Measurements from ENCODE around the gene ZNF536. TPM values are rescaled to one million over a fixed set of nuclear protein-coding genes. Genes with fewer than 3 reads are reported as not detected.

ZNF536 gene
- polyA plus RNA-seq, 1 of the 3 experiments (the other 2 are of a cell fraction): 0.41 TPM

DNA sequence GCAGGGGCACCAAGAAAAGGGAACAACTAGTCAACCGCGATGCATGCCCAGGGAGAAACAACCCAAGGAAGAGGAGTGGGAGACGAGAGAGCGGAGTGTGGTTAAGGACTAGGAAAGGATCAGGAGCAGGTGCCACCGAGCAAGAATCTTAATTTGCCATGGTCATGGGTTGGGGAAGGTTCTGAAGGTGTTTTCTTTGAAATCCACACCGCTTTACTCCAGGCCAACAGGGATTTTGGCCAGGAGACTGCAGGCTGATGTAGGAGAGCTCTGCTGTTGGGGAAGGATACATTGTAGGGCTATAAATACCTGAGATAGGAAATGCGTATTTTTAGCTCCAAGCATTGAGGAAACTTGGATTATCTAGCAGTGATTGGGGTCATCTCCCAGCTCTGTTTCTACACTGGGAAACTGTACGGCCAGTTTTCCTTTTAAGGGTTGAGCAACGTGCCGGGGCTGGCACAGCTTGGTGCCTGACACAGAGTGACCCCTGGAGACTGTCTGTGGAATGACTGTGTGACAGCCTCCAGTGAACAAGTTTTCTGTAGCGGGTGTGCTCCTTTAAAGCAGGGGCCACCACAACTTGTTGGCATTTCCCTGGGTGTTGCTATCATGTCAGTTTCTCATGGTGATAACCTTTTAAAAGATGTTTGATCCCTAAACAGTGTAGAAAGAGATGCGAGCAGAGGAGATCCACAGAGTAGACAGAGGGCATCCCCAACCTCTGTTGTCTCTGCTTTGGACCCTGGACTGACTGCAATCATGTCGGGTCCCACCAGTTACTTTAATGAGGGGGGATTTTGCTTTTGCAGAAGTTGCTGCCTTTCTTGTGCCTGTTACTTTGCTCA, 34.3 kb downstream of the ZNF536 start (continued):
- TF ChIP-seq RCOR1 (IDR thresholded peaks at IDR 0.05; ENCODE audit: low read length) (no peak), YY1 (IDR thresholded peaks at IDR 0.05; ENCODE audit: low read depth) (no peak), EZH2phosphoT487 (IDR thresholded peaks at IDR 0.05; ENCODE audit: borderline replicate concordance, low read depth) (no peak)
- TF ChIP-seq, protein P1, sequence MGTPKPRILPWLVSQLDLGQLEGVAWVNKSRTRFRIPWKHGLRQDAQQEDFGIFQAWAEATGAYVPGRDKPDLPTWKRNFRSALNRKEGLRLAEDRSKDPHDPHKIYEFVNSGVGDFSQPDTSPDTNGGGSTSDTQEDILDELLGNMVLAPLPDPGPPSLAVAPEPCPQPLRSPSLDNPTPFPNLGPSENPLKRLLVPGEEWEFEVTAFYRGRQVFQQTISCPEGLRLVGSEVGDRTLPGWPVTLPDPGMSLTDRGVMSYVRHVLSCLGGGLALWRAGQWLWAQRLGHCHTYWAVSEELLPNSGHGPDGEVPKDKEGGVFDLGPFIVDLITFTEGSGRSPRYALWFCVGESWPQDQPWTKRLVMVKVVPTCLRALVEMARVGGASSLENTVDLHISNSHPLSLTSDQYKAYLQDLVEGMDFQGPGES (IDR thresholded peaks at IDR 0.05; ENCODE audit: low read depth, low read length): no peak

GRCh38 chr19:30407068-30407709, 35.0 kb downstream of the ZNF536 start:
- H2AFZ ChIP-seq (ENCODE audit: low read depth): no peak overlapping the region
- no peaks in the 10 kb centered on the region for H3K36me3 ChIP-seq (replicated peaks in 1 of 2; ENCODE audit: control insufficient read depth in 1 of 2, insufficient read depth in 2 of 2, low read length in 1 of 2)
- H3K9me2 ChIP-seq: no peaks in the 10 kb centered on the region
- H3K27me3 ChIP-seq (ENCODE audit: insufficient read depth): no peaks in the 10 kb centered on the region
- no peak overlapping the region for H3K4me3 ChIP-seq (ENCODE audit: low read depth in 2 of 2, low read length in 1 of 2)
- ChIA-PET POLR2A (no interaction called here), CTCF (interaction anchor here (1.4 to 1.7 kb wide), 3 partner anchors 9 to 17 kb away, joined by 3 to 8 read pairs (median 4); no protein-coding TSS in a partner anchor)
- no peak overlapping the region for H3K4me2 ChIP-seq
- no peak for DNase-seq
- no peaks in the 10 kb centered on the region; a peak in 1 of 4 replicates for H3K4me1 ChIP-seq (ENCODE audit: control insufficient read depth in 1 of 2, insufficient read depth in 2 of 2, low read depth in 1 of 2, low read length in 1 of 2)
- no peak overlapping the region for H3K9ac ChIP-seq
- no peaks in the 10 kb centered on the region for H4K20me1 ChIP-seq (ENCODE audit: insufficient read depth)
- 26% methylated on average over 3 of the region's 8 CpGs for WGBS (ENCODE audit: low lambda C conversion rate)
- no peaks in the 10 kb centered on the region for H3F3A ChIP-seq (replicated peaks; ENCODE audit: insufficient read depth)
- H3K9me3 ChIP-seq: no peaks in the 10 kb centered on the region
- H3K79me2 ChIP-seq (ENCODE audit: insufficient read depth): no peaks in the 10 kb centered on the region
- TF ChIP-seq TCF12 (IDR thresholded peaks at IDR 0.05) (no peak), GABPA (IDR thresholded peaks at IDR 0.05; ENCODE audit: low read depth) (no peak), CHD2 (IDR thresholded peaks at IDR 0.05; ENCODE audit: low read length, partially characterized antibody) (no peak), MEF2A (IDR thresholded peaks at IDR 0.05; ENCODE audit: borderline replicate concordance, low read depth) (no peak), NRF1 (IDR thresholded peaks at IDR 0.05; ENCODE audit: low read depth, low read length) (no peak), TAF1 (IDR thresholded peaks at IDR 0.05; ENCODE audit: borderline replicate concordance, low read depth, low read length) (no peak), EP300 (IDR thresholded peaks at IDR 0.05; ENCODE audit: borderline replicate concordance in 1 of 2, low read depth in 1 of 2, low read length in 1 of 2) (no peak), MXI1 (IDR thresholded peaks at IDR 0.05; ENCODE audit: low read depth, low read length) (no peak), FOSL2 (IDR thresholded peaks at IDR 0.05; ENCODE audit: borderline replicate concordance, low read depth) (no peak), RCOR1 (IDR thresholded peaks at IDR 0.05; ENCODE audit: low read length) (no peak), FOXM1 (IDR thresholded peaks at IDR 0.05; ENCODE audit: low read depth) (no peak), SMC3 (IDR thresholded peaks at IDR 0.05; ENCODE audit: low read depth, low read length) (no peak), EZH2phosphoT487 (IDR thresholded peaks at IDR 0.05; ENCODE audit: borderline replicate concordance, low read depth) (no peak), YY1 (IDR thresholded peaks at IDR 0.05; ENCODE audit: low read depth) (no peak)
- TF ChIP-seq, protein P2, sequence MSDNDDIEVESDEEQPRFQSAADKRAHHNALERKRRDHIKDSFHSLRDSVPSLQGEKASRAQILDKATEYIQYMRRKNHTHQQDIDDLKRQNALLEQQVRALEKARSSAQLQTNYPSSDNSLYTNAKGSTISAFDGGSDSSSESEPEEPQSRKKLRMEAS (IDR thresholded peaks at IDR 0.05; ENCODE audit: low read depth): no peak
- TF ChIP-seq, protein P1 (IDR thresholded peaks at IDR 0.05; ENCODE audit: low read depth, low read length): no peak
- H3K27ac ChIP-seq (ENCODE audit: low read depth in 2 of 2, low read length in 1 of 2): no peak overlapping the region
